ENCODE measurements around the gene BCKDK. TPM values are rescaled to one million over a fixed set of nuclear protein-coding genes. Genes with fewer than 3 reads are reported as not detected.
A peak's percentile ranks its signal among the peaks of the same experiment; 100 is the strongest.

Gene BCKDK
- polyA plus RNA-seq, 1 of the 3 experiments (the other 2 are of a cell fraction) = 73.2 TPM

GRCh38 chr16:31073970-31074813 lies 34.0 kb upstream of the BCKDK start, which contains the start of the genes ZNF646 and ZNF668:
Gene ZNF646 (plus strand): TSS chr16:31074422. CDS start chr16:31076325, 1,903 bp downstream.
Gene ZNF668 (minus strand): TSS chr16:31074240. CDS start chr16:31064459, 9,781 bp downstream.
- under 1% methylated on average over 48 of the region's 48 CpGs for WGBS (ENCODE audit: low lambda C conversion rate)
- ChIA-PET CTCF (interaction anchor here (1.5 to 4.3 kb wide), 4 partner anchors 47 to 120 kb away, joined by 6 to 19 read pairs (median 6); partner anchors contain the start of gene HSD3B7), POLR2A (interaction anchor here (0.6 to 2.7 kb wide), 17 partner anchors 10 to 386 kb away, joined by 3 to 22 read pairs (median 5); partner anchors contain the start of genes FUS, HSD3B7, KAT8 and PRSS53)
- no peaks in the 10 kb centered on the region for H3K9me3 ChIP-seq
- peak within 1 kb of the TSS; percentile 94 to 95 for H3K27ac ChIP-seq (ENCODE audit: low read depth in 2 of 2, low read length in 1 of 2)
- H3K9ac ChIP-seq = peak within 1 kb of the TSS; percentile 95
- peak; percentile 92 for DNase-seq
- peak within 1 kb of the TSS; percentile 90 to 95 for H3K4me3 ChIP-seq (ENCODE audit: low read depth in 2 of 2, low read length in 1 of 2)
- no peaks in the 10 kb centered on the region for H3K27me3 ChIP-seq (ENCODE audit: insufficient read depth)
- H4K20me1 ChIP-seq (ENCODE audit: insufficient read depth) = 0 out of 2 replicates have a peak, but pooled peaks cover 4% of the 10 kb centered on the region
- peak within 1 kb of the TSS; percentile 83 for H2AFZ ChIP-seq (ENCODE audit: low read depth)
- H3K4me1 ChIP-seq (ENCODE audit: control insufficient read depth in 1 of 2, insufficient read depth in 2 of 2, low read depth in 1 of 2, low read length in 1 of 2) = peaks cover 5 to 14% of the 10 kb centered on the region in 2 experiments; a peak in 3 of 4 replicates
- peaks cover 7% of the 10 kb centered on the region for H3F3A ChIP-seq (replicated peaks; ENCODE audit: insufficient read depth)
- peak within 1 kb of the TSS; percentile 93 for H3K4me2 ChIP-seq
- peaks cover 16 to 33% of the 10 kb centered on the region in 2 experiments for H3K36me3 ChIP-seq (replicated peaks in 1 of 2; ENCODE audit: control insufficient read depth in 1 of 2, insufficient read depth in 2 of 2, low read length in 1 of 2)
- peaks cover 89% of the 10 kb centered on the region for H3K79me2 ChIP-seq (ENCODE audit: insufficient read depth)
- no peaks in the 10 kb centered on the region for H3K9me2 ChIP-seq
- peak in 1 of 2 experiments; percentile 13; a peak in 1 of 4 replicates for TF ChIP-seq EP300 (IDR thresholded peaks at IDR 0.05; ENCODE audit: borderline replicate concordance in 1 of 2, low read depth in 1 of 2, low read length in 1 of 2)
- TF ChIP-seq FOXJ3 (CRISPR knock-in tag; IDR thresholded peaks at IDR 0.05) = no peak
- TF ChIP-seq POLR2AphosphoS5 (IDR thresholded peaks at IDR 0.05; ENCODE audit: low read depth, low read length) = peak; percentile 94
- TF ChIP-seq, protein P1, sequence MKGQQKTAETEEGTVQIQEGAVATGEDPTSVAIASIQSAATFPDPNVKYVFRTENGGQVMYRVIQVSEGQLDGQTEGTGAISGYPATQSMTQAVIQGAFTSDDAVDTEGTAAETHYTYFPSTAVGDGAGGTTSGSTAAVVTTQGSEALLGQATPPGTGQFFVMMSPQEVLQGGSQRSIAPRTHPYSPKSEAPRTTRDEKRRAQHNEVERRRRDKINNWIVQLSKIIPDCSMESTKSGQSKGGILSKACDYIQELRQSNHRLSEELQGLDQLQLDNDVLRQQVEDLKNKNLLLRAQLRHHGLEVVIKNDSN (IDR thresholded peaks at IDR 0.05; ENCODE audit: borderline replicate concordance, low read depth) = no peak
- TF ChIP-seq, protein P2, sequence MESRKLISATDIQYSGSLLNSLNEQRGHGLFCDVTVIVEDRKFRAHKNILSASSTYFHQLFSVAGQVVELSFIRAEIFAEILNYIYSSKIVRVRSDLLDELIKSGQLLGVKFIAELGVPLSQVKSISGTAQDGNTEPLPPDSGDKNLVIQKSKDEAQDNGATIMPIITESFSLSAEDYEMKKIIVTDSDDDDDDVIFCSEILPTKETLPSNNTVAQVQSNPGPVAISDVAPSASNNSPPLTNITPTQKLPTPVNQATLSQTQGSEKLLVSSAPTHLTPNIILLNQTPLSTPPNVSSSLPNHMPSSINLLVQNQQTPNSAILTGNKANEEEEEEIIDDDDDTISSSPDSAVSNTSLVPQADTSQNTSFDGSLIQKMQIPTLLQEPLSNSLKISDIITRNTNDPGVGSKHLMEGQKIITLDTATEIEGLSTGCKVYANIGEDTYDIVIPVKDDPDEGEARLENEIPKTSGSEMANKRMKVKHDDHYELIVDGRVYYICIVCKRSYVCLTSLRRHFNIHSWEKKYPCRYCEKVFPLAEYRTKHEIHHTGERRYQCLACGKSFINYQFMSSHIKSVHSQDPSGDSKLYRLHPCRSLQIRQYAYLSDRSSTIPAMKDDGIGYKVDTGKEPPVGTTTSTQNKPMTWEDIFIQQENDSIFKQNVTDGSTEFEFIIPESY (IDR thresholded peaks at IDR 0.05; ENCODE audit: borderline replicate concordance, low read depth) = peak; percentile 47; the same call in 1 of the 2 replicates
- peak; percentile 6; the same call in 1 of the 2 replicates for TF ChIP-seq FOSL2 (IDR thresholded peaks at IDR 0.05; ENCODE audit: borderline replicate concordance, low read depth)
- TF ChIP-seq IRF3 (IDR thresholded peaks at IDR 0.05; ENCODE audit: low read depth, low read length) = no peak
- no peak for TF ChIP-seq MEF2A (IDR thresholded peaks at IDR 0.05; ENCODE audit: borderline replicate concordance, low read depth)
- peak; percentile 86 for TF ChIP-seq MXI1 (IDR thresholded peaks at IDR 0.05; ENCODE audit: low read depth, low read length)
- TF ChIP-seq RAD21 (IDR thresholded peaks at IDR 0.05; ENCODE audit: low read length) = no peak; the same call in 1 of the 2 replicates
- TF ChIP-seq MAX (IDR thresholded peaks at IDR 0.05; ENCODE audit: low read depth) = peak; percentile 93
- TF ChIP-seq JUND (IDR thresholded peaks at IDR 0.05) = no peak
- TF ChIP-seq TEAD4 (IDR thresholded peaks at IDR 0.05; ENCODE audit: borderline replicate concordance, insufficient read depth) = no peak
- no peak for TF ChIP-seq RXRA (IDR thresholded peaks at IDR 0.05; ENCODE audit: borderline replicate concordance, low read depth)
- TF ChIP-seq GABPA (IDR thresholded peaks at IDR 0.05; ENCODE audit: low read depth) = peak; percentile 99
- TF ChIP-seq CTCF (IDR thresholded peaks at IDR 0.05) = no peak; the same call in 1 of the 2 replicates
- TF ChIP-seq NRF1 (IDR thresholded peaks at IDR 0.05; ENCODE audit: low read depth, low read length) = peak; percentile 55
- no peak for TF ChIP-seq RFX5 (IDR thresholded peaks at IDR 0.05; ENCODE audit: low read length)
- no peak for TF ChIP-seq FOXM1 (IDR thresholded peaks at IDR 0.05; ENCODE audit: low read depth)
- TF ChIP-seq NFIC (IDR thresholded peaks at IDR 0.05; ENCODE audit: borderline replicate concordance) = 0 out of 2 replicates have a peak, but pooled peaks have one; percentile 14
- TF ChIP-seq, protein P3, sequence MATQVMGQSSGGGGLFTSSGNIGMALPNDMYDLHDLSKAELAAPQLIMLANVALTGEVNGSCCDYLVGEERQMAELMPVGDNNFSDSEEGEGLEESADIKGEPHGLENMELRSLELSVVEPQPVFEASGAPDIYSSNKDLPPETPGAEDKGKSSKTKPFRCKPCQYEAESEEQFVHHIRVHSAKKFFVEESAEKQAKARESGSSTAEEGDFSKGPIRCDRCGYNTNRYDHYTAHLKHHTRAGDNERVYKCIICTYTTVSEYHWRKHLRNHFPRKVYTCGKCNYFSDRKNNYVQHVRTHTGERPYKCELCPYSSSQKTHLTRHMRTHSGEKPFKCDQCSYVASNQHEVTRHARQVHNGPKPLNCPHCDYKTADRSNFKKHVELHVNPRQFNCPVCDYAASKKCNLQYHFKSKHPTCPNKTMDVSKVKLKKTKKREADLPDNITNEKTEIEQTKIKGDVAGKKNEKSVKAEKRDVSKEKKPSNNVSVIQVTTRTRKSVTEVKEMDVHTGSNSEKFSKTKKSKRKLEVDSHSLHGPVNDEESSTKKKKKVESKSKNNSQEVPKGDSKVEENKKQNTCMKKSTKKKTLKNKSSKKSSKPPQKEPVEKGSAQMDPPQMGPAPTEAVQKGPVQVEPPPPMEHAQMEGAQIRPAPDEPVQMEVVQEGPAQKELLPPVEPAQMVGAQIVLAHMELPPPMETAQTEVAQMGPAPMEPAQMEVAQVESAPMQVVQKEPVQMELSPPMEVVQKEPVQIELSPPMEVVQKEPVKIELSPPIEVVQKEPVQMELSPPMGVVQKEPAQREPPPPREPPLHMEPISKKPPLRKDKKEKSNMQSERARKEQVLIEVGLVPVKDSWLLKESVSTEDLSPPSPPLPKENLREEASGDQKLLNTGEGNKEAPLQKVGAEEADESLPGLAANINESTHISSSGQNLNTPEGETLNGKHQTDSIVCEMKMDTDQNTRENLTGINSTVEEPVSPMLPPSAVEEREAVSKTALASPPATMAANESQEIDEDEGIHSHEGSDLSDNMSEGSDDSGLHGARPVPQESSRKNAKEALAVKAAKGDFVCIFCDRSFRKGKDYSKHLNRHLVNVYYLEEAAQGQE (IDR thresholded peaks at IDR 0.05; ENCODE audit: low read depth, low read length) = no peak
